Stimulated activated CD4-positive, alpha-beta T cell treated with anti-CD3 and anti-CD28 coated beads, Interleukin-2, amount 100 ng/mL, for 4 hours (primary cell): ENCODE data around the gene HEMGN.
A peak's percentile ranks its signal among the peaks of the same experiment; 100 is the strongest.

Experiments
- DNase-seq: peaks from one replicate; pipeline ENCODE4 v3.0.0-alpha.2; 2020; ENCODE audit warnings: low read depth

Gene HEMGN

GRCh38 chr9:97895211-97895610, 42.8 kb downstream of the HEMGN start:
- DNase-seq = no peak

DNA sequence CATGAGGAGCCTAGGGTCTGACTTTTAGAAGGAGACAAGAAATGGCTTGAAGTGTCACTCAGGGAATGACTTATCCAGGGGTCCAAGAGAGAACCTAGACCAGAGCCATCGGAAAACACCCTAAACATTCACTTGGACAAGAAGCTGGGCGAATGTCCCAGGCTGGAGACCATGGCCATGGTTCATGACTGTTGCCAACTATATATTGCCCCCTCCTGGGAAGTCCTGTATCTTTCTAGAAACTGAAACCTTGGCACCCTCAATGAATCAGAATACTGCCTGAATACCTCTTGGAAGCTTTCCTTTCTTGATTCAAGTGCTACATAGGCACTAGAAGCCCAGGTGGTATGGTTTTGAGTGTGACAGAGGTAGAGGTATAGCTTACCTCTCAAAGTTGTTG, 45.6 kb downstream of the HEMGN start:
- no peak for DNase-seq

DNA sequence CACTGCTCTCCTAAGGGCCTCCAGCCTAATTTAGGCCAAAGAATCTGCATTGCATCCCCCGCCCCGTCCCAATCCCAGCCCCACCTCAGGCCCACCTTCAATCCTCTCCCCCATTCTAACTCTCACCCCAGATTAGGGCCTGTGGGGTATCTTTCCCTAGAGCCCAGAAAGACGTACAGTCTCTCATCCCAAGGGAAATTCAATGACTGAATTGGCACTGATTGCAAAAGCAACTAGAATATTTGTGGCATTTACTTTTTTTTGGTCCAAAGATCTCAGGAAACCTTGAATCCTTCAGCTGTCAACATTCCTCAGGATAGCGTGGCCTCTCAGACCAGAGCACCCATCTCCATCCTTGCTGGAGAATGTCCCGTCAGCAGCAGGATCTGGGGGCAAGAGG, 46.2 kb downstream of the HEMGN start:
- no peak for DNase-seq

GRCh38 chr9:97889941-97890887, 47.8 kb downstream of the HEMGN start:
- peak; percentile 43 for DNase-seq

DNA sequence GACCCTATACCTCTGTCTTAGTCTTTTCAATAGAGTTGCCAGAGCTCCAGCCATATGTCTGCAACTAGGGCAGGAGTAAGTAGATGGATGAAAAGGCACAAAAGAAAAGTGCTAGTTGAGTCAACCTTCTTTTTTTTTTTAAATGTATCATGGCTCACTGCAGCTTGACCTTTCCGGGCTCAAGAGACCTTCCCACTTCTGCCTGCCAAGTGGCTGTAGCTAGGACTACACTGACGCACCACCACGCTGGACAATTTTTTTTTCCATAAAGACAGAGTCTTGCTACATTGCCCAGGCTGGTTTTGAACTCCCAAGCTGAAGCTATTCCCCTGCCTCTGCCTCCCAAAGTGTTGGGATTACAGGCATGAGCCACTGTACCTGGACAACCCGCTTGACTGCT, 57.6 kb downstream of the HEMGN start:
- no peak for DNase-seq
